ENCODE results near the gene PLK2. TPM values are rescaled to one million over a fixed set of nuclear protein-coding genes. Genes with fewer than 3 reads are reported as not detected.

PLK2 gene
- total RNA-seq, 2 donors from 2014 or later, result 60.1 to 69.4 TPM

DNA sequence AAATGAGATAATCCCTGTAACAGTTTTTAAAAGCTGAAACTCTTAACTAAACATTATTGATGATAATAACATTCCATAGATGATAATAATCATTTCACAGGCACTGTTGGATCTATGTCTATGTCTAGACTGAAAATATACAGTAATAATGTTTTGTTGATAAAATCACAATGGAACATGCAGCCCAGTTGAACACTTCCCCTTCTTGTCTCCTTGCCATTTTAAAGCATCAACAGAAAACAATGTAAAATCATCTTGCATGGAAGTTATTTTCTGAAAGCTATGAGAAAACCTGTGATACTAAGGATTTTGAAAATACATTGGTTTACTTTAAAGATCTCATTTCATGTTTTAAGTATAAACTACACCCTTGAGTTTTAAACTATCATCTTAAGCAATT is 33.3 kb upstream of the PLK2 start:
- H3K27me3 ChIP-seq (replicated peaks; ENCODE audit: insufficient read depth), result no peaks in the 10 kb centered on the region
- intact Hi-C loops (cut with DNase I), result no loop called here
- H3K4me1 ChIP-seq (replicated peaks), result no peaks in the 10 kb centered on the region
- H3K36me3 ChIP-seq, result no peaks in the 10 kb centered on the region
- H3K4me3 ChIP-seq, result no peak overlapping the region
- DNase-seq (ENCODE audit: low spot score), result no peak
- no peaks in the 10 kb centered on the region for H3K9me3 ChIP-seq
- no peak overlapping the region for H3K27ac ChIP-seq
- TF ChIP-seq POLR2AphosphoS5 (IDR thresholded peaks at IDR 0.05), result no peak
- no peak for TF ChIP-seq POLR2A (IDR thresholded peaks at IDR 0.05)
- TF ChIP-seq, protein P1, sequence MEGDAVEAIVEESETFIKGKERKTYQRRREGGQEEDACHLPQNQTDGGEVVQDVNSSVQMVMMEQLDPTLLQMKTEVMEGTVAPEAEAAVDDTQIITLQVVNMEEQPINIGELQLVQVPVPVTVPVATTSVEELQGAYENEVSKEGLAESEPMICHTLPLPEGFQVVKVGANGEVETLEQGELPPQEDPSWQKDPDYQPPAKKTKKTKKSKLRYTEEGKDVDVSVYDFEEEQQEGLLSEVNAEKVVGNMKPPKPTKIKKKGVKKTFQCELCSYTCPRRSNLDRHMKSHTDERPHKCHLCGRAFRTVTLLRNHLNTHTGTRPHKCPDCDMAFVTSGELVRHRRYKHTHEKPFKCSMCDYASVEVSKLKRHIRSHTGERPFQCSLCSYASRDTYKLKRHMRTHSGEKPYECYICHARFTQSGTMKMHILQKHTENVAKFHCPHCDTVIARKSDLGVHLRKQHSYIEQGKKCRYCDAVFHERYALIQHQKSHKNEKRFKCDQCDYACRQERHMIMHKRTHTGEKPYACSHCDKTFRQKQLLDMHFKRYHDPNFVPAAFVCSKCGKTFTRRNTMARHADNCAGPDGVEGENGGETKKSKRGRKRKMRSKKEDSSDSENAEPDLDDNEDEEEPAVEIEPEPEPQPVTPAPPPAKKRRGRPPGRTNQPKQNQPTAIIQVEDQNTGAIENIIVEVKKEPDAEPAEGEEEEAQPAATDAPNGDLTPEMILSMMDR (IDR thresholded peaks at IDR 0.05), result no peak

DNA sequence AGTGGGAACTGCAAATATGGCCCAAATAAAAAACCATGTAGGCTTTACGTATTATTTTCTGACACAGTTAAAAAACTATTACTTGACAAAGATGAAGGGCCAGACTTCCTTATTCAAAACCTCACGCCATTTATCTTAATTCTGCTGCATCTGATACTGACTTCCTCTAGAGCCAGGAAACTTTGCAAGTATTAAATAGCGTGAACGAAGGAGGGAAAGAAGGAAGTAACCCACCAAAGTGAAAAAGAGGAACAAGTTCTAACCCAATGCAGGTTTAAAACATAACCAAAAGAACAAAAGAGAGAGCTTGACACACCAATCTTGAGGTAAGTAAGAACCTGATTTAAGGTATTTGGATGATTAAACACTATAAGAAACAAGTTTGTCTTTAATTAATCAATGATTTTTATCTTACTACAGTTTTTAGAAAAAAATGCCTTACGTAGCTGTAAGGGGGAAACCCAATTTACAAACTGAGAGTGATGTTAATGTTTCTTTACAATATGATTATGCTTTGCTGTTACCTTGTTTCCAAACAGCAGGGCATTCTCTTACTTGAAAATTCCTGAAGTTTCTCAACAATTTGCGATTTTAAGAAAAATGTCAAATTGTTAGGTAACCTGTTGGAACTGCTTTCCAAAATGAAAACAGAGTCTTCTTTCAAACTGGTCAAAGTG is 31.5 kb upstream of the PLK2 start, which contains the start of gene GAPT:
Gene GAPT, plus strand, starts transcription at position 220 of the 677 bp plus-strand sequence. CDS start 3,102 bp downstream, outside the sequence.
- H3K27me3 ChIP-seq (replicated peaks; ENCODE audit: insufficient read depth), result no peaks in the 10 kb centered on the region
- TF ChIP-seq POLR2A (IDR thresholded peaks at IDR 0.05) (no peak), POLR2AphosphoS5 (IDR thresholded peaks at IDR 0.05) (no peak)
- TF ChIP-seq, protein P1 (IDR thresholded peaks at IDR 0.05), result no peak
- no peak for DNase-seq (ENCODE audit: low spot score)
- H3K4me1 ChIP-seq (replicated peaks), result no peaks in the 10 kb centered on the region
- no peaks in the 10 kb centered on the region for H3K36me3 ChIP-seq
- no peak within 1 kb of the TSS for H3K4me3 ChIP-seq
- intact Hi-C loops (cut with DNase I), result no loop called here
- 79% methylated on average over 6 of the region's 6 CpGs for WGBS
- H3K27ac ChIP-seq, result no peak within 1 kb of the TSS
- H3K9me3 ChIP-seq, result no peaks in the 10 kb centered on the region

DNA sequence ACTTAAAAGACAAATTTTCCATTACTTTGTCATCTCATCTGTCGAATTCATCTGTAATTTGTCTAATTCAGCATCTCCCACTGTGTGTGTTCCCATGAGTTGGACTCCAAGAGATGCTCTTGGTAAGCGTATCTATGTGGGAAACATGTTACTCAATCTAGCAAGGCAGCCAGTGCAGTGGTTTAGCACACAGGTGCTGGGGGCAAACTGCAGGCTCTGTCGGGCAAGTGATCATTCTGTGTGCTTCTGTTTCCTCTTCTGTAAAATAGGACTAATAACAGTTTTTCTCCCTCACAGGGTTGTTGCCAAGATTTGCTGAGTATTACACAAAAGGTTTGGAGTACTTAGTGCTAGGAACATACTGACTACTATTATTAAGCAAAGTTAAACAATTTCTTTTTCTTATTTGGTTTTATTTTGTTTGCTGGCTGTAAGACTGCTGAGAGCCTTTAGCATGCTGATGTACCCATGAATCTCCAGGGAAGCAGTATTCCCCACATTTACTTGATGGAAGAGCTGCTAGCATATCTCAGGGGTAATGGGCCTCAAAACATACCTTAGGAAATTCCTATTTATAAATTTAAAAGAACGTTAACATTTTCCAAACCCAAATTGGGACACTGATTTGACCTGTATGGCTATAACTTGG is 30.6 kb upstream of the PLK2 start:
- Histone ChIP-seq H3K4me1 (replicated peaks) (no peaks in the 10 kb centered on the region), H3K4me3 (no peak overlapping the region), H3K27me3 (replicated peaks; ENCODE audit: insufficient read depth) (no peaks in the 10 kb centered on the region), H3K36me3 (no peaks in the 10 kb centered on the region), H3K9me3 (no peaks in the 10 kb centered on the region), H3K27ac (no peak overlapping the region)
- TF ChIP-seq POLR2AphosphoS5 (IDR thresholded peaks at IDR 0.05) (no peak), POLR2A (IDR thresholded peaks at IDR 0.05) (no peak)
- TF ChIP-seq, protein P1 (IDR thresholded peaks at IDR 0.05), result no peak
- WGBS, result 57% methylated on average over 4 of the region's 4 CpGs
- intact Hi-C loops (cut with DNase I), result no loop called here
- no peak for DNase-seq (ENCODE audit: low spot score)

DNA sequence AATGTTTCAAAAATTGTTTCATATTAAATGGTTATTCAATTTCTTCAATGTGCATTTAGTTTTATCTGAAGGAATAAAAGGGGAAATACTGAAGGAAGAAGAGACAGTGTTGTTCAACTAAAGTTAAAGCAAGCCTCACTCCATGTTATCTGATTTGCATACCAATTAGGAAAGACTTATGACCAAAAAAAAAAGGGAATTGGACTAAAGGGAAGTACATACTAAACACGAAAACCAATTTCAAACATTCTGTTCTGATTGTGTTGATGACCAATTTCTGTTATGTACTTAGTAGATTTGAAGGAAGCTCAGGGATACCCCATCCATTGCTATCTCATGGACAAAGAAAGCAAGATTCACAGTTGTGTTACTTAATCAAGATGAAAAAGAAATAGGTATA is 26.4 kb upstream of the PLK2 start:
- Histone ChIP-seq H3K9me3 (no peaks in the 10 kb centered on the region), H3K4me3 (no peak overlapping the region), H3K27ac (no peak overlapping the region), H3K27me3 (replicated peaks; ENCODE audit: insufficient read depth) (no peaks in the 10 kb centered on the region), H3K36me3 (no peaks in the 10 kb centered on the region), H3K4me1 (replicated peaks) (no peaks in the 10 kb centered on the region)
- no peak for TF ChIP-seq POLR2A (IDR thresholded peaks at IDR 0.05)
- intact Hi-C loops (cut with DNase I), result no loop called here
- 84% methylated on average over 1 of the region's 1 CpG for WGBS
- DNase-seq (ENCODE audit: low spot score), result no peak

DNA sequence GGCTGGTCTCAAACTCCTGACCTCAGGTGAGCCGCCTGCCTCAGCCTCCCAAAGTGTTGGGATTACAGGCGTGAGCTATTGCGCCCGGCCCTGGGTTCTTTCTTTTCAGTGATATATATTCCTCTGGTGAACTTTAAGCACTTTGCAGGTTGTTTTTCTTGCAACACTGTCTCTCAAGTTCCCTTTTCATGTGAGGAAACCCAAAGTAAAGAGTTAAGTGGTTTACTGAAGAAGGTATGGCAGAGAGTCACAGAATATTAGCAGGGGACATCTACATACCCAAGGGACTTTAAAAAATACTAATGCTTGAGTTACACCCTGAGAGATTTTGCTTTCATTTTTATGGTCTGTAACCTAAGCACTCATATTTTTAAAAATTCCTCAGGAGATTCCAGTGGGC is 24.6 kb upstream of the PLK2 start:
- WGBS, result 78% methylated on average over 4 of the region's 4 CpGs
- Histone ChIP-seq H3K4me3 (no peak overlapping the region), H3K36me3 (no peaks in the 10 kb centered on the region), H3K27me3 (replicated peaks; ENCODE audit: insufficient read depth) (no peaks in the 10 kb centered on the region), H3K4me1 (replicated peaks) (no peaks in the 10 kb centered on the region), H3K27ac (no peak overlapping the region), H3K9me3 (no peaks in the 10 kb centered on the region)
- intact Hi-C loops (cut with DNase I), result no loop called here
- no peak for TF ChIP-seq POLR2A (IDR thresholded peaks at IDR 0.05)
- TF ChIP-seq, protein P1 (IDR thresholded peaks at IDR 0.05), result no peak
- no peak for DNase-seq (ENCODE audit: low spot score)

All from prostate gland (tissue), 2 donors.